Measurements from ENCODE around the gene SFT2D1.
"Not testable (repeated sequence)": the region's sequence is repeated elsewhere in the genome, so short reads cannot be mapped to it uniquely, and the experiment has no call there.

Gene SFT2D1

GRCh38 chr6:166351715-166352285 lies 9.5 kb upstream of the SFT2D1 start:
- Histone ChIP-seq H3K4me1 (ENCODE audit: insufficient read depth, poor library complexity, severe bottlenecking) (peaks cover 7% of the 10 kb centered on the region), H3K36me3 (ENCODE audit: low read depth) (no peaks in the 10 kb centered on the region), H3K4me3 (ENCODE audit: severe bottlenecking) (no peak overlapping the region), H3K27me3 (ENCODE audit: insufficient read depth, poor library complexity, severe bottlenecking) (no peaks in the 10 kb centered on the region), H3K27ac (ENCODE audit: poor library complexity, severe bottlenecking) (no peak overlapping the region), H3K9me3 (ENCODE audit: severe bottlenecking) (no peaks in the 10 kb centered on the region)
- TF ChIP-seq, protein P1, sequence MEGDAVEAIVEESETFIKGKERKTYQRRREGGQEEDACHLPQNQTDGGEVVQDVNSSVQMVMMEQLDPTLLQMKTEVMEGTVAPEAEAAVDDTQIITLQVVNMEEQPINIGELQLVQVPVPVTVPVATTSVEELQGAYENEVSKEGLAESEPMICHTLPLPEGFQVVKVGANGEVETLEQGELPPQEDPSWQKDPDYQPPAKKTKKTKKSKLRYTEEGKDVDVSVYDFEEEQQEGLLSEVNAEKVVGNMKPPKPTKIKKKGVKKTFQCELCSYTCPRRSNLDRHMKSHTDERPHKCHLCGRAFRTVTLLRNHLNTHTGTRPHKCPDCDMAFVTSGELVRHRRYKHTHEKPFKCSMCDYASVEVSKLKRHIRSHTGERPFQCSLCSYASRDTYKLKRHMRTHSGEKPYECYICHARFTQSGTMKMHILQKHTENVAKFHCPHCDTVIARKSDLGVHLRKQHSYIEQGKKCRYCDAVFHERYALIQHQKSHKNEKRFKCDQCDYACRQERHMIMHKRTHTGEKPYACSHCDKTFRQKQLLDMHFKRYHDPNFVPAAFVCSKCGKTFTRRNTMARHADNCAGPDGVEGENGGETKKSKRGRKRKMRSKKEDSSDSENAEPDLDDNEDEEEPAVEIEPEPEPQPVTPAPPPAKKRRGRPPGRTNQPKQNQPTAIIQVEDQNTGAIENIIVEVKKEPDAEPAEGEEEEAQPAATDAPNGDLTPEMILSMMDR (IDR thresholded peaks at IDR 0.05; ENCODE audit: poor library complexity, severe bottlenecking) = no peak
- ATAC-seq (ENCODE audit: low read depth) (peak; percentile 71), DNase-seq (ENCODE audit: low spot score) (no peak)

DNA sequence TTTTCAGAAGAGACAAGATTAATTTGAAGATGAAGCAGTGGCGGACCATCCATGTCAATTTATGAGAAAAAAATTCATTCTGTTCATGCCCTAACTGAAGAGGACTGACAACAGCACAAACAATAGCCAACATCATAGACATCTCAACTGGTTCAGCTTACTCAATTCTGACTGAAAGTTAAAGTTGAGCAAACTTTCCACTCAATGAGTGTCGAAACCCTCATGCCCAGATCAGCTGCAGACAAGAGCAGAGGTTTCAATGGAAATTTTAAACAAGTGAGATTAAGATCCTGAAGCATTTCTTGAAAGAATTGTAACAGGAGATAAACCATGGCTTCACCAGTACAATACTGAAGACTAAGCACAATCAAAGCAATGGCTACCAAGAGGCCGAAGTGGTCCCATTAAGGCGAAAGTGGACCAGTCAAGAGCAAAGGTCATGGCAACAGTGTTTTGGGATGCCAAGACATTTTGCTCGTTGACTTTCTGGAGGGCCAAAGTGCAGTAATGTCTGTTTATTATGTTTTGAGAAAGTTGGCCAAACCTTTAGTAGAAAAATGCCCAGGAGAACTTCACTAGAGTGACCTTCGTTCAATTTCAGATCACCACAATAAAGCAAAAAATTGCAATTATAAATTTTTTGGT lies 6.1 kb upstream of the SFT2D1 start:
- DNase-seq (ENCODE audit: low spot score) (no peak), ATAC-seq (ENCODE audit: low read depth) (no peak)
- H3K4me1 ChIP-seq (ENCODE audit: insufficient read depth, poor library complexity, severe bottlenecking) = peaks cover 9% of the 10 kb centered on the region
- H3K27ac ChIP-seq (ENCODE audit: poor library complexity, severe bottlenecking) = no peak overlapping the region
- no peaks in the 10 kb centered on the region for H3K36me3 ChIP-seq (ENCODE audit: low read depth)
- no peaks in the 10 kb centered on the region for H3K27me3 ChIP-seq (ENCODE audit: insufficient read depth, poor library complexity, severe bottlenecking)
- no peak overlapping the region for H3K4me3 ChIP-seq (ENCODE audit: severe bottlenecking)
- no peaks in the 10 kb centered on the region for H3K9me3 ChIP-seq (ENCODE audit: severe bottlenecking)
- TF ChIP-seq, protein P1 (IDR thresholded peaks at IDR 0.05; ENCODE audit: poor library complexity, severe bottlenecking) = no peak

GRCh38 chr6:166346965-166347364 lies 4.6 kb upstream of the SFT2D1 start:
- Histone ChIP-seq H3K4me3 (ENCODE audit: severe bottlenecking) (no peak overlapping the region), H3K27ac (ENCODE audit: poor library complexity, severe bottlenecking) (no peak overlapping the region), H3K27me3 (ENCODE audit: insufficient read depth, poor library complexity, severe bottlenecking) (no peaks in the 10 kb centered on the region), H3K4me1 (ENCODE audit: insufficient read depth, poor library complexity, severe bottlenecking) (peaks cover 10% of the 10 kb centered on the region), H3K9me3 (ENCODE audit: severe bottlenecking) (no peaks in the 10 kb centered on the region), H3K36me3 (ENCODE audit: low read depth) (no peaks in the 10 kb centered on the region)
- no peak for DNase-seq (ENCODE audit: low spot score)
- TF ChIP-seq, protein P1 (IDR thresholded peaks at IDR 0.05; ENCODE audit: poor library complexity, severe bottlenecking) = no peak
- no peak for ATAC-seq (ENCODE audit: low read depth)

DNA sequence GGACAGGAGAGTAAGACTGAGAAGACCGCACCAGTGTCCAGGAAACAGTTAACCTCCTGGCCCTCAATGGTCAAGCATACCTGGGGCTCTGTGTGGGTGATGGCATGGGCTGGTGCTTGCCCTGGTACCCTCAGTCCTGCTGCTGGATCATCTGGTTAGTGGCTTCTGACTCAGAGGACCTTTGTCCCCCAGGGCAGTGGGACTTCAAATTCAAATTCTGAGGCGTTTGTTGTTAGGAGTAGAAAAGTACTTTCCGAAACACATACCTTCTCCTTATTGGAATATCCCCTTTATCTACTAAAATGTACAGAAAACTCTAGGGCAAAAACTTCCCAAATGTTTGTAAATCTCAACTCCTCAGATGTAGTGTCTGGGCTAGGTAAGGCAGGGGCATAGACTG lies 4.1 kb upstream of the SFT2D1 start:
- H3K36me3 ChIP-seq (ENCODE audit: low read depth) = no peaks in the 10 kb centered on the region

GRCh38 chr6:166345672-166346071 lies 3.3 kb upstream of the SFT2D1 start:
- not testable (repeated sequence) for ATAC-seq (ENCODE audit: low read depth); DNase-seq (ENCODE audit: low spot score); H3K27ac ChIP-seq (ENCODE audit: poor library complexity, severe bottlenecking); H3K4me1 ChIP-seq (ENCODE audit: insufficient read depth, poor library complexity, severe bottlenecking); H3K27me3 ChIP-seq (ENCODE audit: insufficient read depth, poor library complexity, severe bottlenecking); H3K4me3 ChIP-seq (ENCODE audit: severe bottlenecking); H3K9me3 ChIP-seq (ENCODE audit: severe bottlenecking); H3K36me3 ChIP-seq (ENCODE audit: low read depth)

More for the DNA sequence above, 4.1 kb upstream of the SFT2D1 start:
- no peak for ATAC-seq (ENCODE audit: low read depth)
- Histone ChIP-seq H3K27ac (ENCODE audit: poor library complexity, severe bottlenecking) (no peak overlapping the region), H3K4me3 (ENCODE audit: severe bottlenecking) (no peak overlapping the region), H3K27me3 (ENCODE audit: insufficient read depth, poor library complexity, severe bottlenecking) (no peaks in the 10 kb centered on the region), H3K4me1 (ENCODE audit: insufficient read depth, poor library complexity, severe bottlenecking) (peaks cover 5% of the 10 kb centered on the region), H3K9me3 (ENCODE audit: severe bottlenecking) (no peaks in the 10 kb centered on the region)
- DNase-seq (ENCODE audit: low spot score) = no peak
- TF ChIP-seq, protein P1 (IDR thresholded peaks at IDR 0.05; ENCODE audit: poor library complexity, severe bottlenecking) = no peak

DNA sequence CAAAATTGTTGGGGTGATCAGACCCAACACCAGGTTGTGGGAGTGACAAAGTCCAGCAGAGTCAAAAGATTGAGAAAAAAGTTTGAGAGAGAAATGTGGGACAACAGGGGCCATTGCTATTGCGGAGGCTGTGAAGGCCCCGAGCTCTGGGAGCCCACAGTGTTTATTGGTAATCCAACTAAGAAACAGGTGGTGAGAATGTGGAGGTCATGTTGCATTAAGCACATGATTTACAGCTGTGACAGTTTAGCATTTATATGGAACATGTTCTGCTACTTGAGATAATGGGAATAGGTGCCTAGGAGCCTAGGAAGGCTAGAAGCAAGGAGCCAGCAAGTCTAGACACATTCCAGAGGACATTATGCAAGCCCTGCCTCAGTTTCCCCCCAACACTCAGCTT lies 2.6 kb upstream of the SFT2D1 start:
- H3K27me3 ChIP-seq (ENCODE audit: insufficient read depth, poor library complexity, severe bottlenecking); ATAC-seq (ENCODE audit: low read depth); DNase-seq (ENCODE audit: low spot score); H3K9me3 ChIP-seq (ENCODE audit: severe bottlenecking); H3K27ac ChIP-seq (ENCODE audit: poor library complexity, severe bottlenecking); H3K4me1 ChIP-seq (ENCODE audit: insufficient read depth, poor library complexity, severe bottlenecking); H3K36me3 ChIP-seq (ENCODE audit: low read depth); H3K4me3 ChIP-seq (ENCODE audit: severe bottlenecking): not testable (repeated sequence)

All from RWPE2 (cell line).